ENCODE data around the gene ULK4. TPM values are rescaled to one million over a fixed set of nuclear protein-coding genes. Genes with fewer than 3 reads are reported as not detected.

The ULK4 gene
- total RNA-seq: 7.6 and 21.5 TPM in 2 replicates

DNA sequence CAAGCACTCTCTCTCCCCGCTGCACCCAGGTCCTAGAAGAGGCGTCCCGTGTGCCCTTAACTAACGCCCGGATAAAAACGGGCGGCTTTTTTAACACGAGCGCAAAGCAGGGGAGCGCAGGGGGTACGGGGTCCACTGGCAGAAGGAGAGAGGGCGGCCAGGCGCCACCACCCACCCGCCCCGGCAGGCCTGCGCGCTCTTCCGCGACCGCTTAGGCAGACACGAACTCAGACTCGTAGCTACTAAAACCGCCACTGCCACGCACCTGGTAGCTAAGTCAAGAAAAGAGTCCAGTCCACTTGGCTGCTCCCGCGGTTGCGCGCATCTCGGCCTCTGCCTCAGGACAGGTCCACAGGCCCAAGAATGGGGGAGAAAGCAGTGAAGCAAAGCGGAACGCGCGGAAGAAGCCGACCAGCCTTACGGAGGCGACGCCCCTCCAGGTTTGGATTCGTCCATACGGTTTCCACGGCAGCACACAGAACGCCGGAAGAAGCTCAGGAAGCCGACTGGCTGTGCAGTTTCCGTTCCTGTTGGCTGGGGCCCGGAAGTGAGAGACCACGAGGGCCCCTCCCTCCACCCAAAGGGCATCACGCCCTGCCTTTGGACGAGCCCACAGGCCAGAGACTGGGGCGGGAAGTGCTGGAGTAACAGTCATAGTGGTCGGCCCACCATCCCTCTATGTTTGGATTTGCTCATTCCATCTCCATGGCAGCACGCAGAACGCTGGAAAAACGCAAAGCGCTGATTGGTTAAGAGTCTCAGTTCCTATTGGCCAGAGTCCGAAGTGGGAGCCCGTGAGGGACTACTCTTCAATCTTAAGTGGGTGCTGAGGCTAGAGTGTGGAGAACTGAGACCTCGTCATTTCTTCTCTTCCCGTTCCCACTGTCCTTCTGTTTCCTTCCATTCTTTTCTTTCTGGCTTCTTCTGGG lies at the start of gene ULK4:
ULK4 (minus strand) TSS at position 353 of the 929 bp plus-strand sequence. CDS start 7,344 bp downstream, outside the sequence.

DNA sequence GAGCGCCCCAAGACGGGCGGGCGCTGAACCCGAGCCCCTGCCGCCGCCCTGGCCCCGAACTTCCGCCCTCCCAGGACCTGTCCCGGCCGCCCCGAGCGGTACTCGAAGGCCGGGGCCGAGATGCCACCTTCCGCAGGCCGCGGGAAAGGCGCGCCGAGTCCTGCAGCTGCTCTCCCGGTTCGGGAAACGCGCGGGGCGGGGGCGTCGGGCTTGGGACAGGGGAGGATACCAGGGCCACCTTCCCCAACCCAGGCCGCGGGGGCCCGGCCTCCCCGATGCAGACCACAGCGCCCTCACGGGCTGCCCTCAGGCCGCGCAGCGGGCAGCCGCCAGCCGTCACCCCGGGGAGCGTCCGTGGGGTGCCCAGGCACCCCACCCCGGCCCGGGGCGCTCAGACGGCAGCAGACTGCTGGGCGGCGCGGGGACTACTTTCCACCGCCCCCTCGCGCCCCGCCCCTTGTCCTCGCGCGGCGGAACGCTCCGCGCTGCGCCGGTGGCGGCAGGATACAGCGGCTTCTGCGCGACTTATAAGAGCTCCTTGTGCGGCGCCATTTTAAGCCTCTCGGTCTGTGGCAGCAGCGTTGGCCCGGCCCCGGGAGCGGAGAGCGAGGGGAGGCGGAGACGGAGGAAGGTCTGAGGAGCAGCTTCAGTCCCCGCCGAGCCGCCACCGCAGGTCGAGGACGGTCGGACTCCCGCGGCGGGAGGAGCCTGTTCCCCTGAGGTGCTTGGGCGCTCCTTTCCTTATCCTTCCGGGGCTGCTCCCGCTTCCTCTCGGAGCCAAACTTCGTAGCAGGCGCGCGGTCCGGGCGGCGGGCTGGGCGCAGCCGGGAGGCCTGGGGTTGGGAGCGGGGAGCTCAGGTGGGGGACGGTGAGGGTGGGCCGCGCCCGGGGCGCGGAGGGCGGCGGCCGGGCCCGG lies 762.7 kb downstream of the ULK4 start, which contains the start of gene CTNNB1:
CTNNB1 (plus strand) TSS at position 556 of the 916 bp plus-strand sequence. CDS start 24,564 bp downstream, outside the sequence.

Other genes starting within 250 kb of the ULK4 start
- gene TRAK1, start 129.3 kb upstream of the ULK4 start, total RNA-seq: 34.6 and 38.9 TPM in 2 replicates

Measured in endothelial cell of coronary artery (primary cell).